ENCODE data around the gene SMIM26.

SMIM26 gene

DNA sequence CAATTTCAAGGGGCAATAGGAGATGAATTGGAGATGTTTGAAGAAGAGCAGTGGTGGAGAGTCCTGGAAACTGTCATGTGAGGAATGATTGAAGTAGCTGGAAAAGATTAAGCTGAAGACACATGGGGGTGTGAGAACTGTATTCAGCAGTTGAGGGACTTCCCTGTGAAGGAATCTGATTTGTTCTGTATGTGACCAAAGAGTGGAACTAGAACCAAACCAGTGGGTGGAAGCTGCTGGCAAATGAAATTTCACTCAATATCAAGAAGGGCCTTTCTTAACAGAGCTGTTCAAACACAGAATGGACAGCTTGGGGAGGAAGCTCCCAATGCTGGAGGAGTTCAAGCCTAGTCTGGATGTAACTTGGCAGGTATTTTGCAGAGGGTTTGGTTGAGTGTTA is 38.2 kb upstream of the SMIM26 start:
- no peaks in the 10 kb centered on the region for H3K9me3 ChIP-seq
- no peaks in the 10 kb centered on the region for H3K4me1 ChIP-seq
- DNase-seq = no peak
- peaks cover 84% of the 10 kb centered on the region for H3K36me3 ChIP-seq
- TF ChIP-seq, protein P1, sequence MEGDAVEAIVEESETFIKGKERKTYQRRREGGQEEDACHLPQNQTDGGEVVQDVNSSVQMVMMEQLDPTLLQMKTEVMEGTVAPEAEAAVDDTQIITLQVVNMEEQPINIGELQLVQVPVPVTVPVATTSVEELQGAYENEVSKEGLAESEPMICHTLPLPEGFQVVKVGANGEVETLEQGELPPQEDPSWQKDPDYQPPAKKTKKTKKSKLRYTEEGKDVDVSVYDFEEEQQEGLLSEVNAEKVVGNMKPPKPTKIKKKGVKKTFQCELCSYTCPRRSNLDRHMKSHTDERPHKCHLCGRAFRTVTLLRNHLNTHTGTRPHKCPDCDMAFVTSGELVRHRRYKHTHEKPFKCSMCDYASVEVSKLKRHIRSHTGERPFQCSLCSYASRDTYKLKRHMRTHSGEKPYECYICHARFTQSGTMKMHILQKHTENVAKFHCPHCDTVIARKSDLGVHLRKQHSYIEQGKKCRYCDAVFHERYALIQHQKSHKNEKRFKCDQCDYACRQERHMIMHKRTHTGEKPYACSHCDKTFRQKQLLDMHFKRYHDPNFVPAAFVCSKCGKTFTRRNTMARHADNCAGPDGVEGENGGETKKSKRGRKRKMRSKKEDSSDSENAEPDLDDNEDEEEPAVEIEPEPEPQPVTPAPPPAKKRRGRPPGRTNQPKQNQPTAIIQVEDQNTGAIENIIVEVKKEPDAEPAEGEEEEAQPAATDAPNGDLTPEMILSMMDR (IDR thresholded peaks at IDR 0.05; ENCODE audit: low read depth, low read length) = no peak
- H3K27me3 ChIP-seq = no peaks in the 10 kb centered on the region
- H3K4me3 ChIP-seq (ENCODE audit: low read depth, low read length) = no peak overlapping the region

DNA sequence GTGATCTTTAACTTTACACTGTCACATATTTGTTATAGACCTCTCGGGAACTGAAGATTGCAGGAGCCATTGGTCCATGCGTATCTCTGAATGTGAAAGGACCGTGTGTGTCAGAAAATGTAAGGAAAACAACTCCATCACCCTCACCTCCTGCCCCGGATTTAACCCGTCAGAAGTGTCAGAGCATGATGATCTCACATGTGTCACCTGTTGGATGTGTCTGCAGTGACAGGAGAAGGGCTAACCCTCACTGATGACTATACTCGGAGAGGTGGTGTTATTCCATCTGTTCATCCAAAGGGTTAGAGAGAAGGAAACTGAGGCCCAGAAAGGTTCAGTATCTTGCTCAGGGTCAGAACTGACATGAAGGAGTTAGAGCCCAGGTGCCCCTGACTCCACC is 34.6 kb upstream of the SMIM26 start:
- Histone ChIP-seq H3K4me3 (ENCODE audit: low read depth, low read length) (no peak overlapping the region), H3K27me3 (no peaks in the 10 kb centered on the region), H3K36me3 (peaks cover 61% of the 10 kb centered on the region), H3K4me1 (no peaks in the 10 kb centered on the region), H3K9me3 (no peaks in the 10 kb centered on the region)
- TF ChIP-seq, protein P1 (IDR thresholded peaks at IDR 0.05; ENCODE audit: low read depth, low read length) = no peak
- no peak for DNase-seq

DNA sequence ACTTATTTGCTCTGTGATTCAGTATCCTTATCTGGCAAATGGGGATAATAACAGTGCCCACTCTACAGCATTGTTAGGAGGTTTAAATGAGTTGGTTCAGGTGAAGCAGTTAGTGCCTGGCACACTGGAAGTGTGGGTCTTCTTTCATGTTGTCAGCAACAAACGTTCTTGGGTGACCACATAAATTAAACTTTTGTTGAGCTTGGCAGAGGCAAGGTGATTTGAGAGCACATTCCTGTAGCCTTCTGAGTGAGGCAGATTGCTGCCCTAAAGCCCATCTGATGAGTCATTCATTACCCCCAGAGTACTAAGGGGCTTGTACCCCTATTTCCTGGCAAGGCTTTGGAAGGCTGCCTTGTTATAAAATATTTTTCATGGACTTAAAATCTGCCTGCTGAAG is 33.7 kb upstream of the SMIM26 start:
- no peak for DNase-seq
- TF ChIP-seq, protein P1 (IDR thresholded peaks at IDR 0.05; ENCODE audit: low read depth, low read length) = no peak
- no peaks in the 10 kb centered on the region for H3K9me3 ChIP-seq
- peaks cover 54% of the 10 kb centered on the region for H3K36me3 ChIP-seq
- no peaks in the 10 kb centered on the region for H3K27me3 ChIP-seq
- H3K4me3 ChIP-seq (ENCODE audit: low read depth, low read length) = no peak overlapping the region
- no peaks in the 10 kb centered on the region for H3K4me1 ChIP-seq

DNA sequence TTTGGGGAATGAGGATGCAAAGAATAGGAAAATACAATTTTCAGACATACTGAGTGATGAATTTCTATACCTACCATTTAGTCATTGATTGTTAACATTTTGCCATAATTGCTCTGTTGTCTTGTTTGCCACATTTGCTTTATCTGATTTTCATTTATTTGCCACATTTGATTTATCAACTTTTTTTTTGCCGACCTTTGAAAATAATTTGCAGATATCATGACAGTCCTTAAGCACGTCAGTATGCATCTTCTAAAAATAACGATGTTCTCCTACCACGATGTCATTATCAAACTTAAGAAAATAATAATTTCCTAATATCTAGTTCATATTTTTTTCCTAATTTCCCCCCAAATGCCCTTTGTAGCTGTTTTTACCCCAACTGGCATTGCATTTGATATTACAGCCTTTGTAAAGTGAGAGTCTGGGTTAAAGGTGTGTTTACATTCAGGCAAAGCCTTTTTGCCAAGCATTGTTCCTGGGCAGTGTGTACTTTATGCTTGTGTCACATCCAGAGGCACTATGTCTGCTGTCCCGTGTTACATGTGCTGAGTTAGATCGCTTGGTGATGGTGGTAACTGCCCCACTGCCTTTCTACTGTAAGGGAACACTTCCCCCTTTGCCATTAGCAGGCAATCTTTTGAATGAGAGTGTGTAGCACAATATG is 33.1 kb upstream of the SMIM26 start:
- H3K36me3 ChIP-seq = peaks cover 48% of the 10 kb centered on the region
- no peaks in the 10 kb centered on the region for H3K27me3 ChIP-seq
- H3K4me1 ChIP-seq = no peaks in the 10 kb centered on the region
- TF ChIP-seq, protein P1 (IDR thresholded peaks at IDR 0.05; ENCODE audit: low read depth, low read length) = no peak
- no peak overlapping the region for H3K4me3 ChIP-seq (ENCODE audit: low read depth, low read length)
- no peaks in the 10 kb centered on the region for H3K9me3 ChIP-seq
- DNase-seq = no peak

DNA sequence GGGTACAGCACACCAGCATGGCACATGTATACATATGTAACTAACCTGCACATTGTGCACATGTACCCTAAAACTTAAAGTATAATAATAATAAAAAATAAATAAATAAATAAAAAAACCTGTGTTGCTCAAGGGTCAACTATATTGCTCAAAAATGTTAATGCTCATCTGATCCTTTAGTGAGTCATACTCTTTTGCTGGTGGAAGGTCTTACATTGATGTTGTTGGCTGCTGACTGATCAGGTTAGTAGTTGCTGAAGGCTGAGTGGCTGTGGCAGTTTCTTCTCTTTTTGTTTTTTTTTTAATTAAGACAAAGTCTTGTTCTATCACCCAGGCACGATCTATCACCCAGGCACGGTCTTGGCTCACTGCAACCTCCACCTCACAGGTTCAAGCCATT is 29.6 kb upstream of the SMIM26 start:
- TF ChIP-seq, protein P1 (IDR thresholded peaks at IDR 0.05; ENCODE audit: low read depth, low read length) = no peak
- no peak for DNase-seq
- Histone ChIP-seq H3K4me3 (ENCODE audit: low read depth, low read length) (no peak overlapping the region), H3K4me1 (no peaks in the 10 kb centered on the region), H3K27me3 (no peaks in the 10 kb centered on the region), H3K36me3 (peaks cover 24% of the 10 kb centered on the region), H3K9me3 (no peaks in the 10 kb centered on the region)

DNA sequence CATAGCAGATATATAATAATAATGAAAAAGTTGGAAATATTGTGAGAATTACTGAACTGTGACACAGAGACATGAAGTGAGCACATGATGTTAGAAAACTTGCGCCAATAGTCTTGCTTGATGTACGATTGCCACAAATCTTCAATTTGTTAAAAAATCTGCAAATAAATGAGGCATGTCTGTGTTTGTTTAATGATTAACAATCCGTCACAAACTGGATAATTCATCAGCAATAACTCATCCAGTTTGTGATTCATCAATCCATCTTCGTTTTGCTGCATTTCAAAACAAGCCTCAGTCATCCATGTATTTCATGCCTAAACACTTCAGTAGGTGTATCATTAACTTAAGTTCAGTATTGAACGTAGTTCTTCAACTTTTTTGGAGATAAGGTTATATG is 25.5 kb upstream of the SMIM26 start:
- Histone ChIP-seq H3K4me3 (ENCODE audit: low read depth, low read length) (no peak overlapping the region), H3K27me3 (no peaks in the 10 kb centered on the region), H3K4me1 (no peaks in the 10 kb centered on the region), H3K36me3 (peaks cover 15% of the 10 kb centered on the region), H3K9me3 (no peaks in the 10 kb centered on the region)
- DNase-seq = no peak
- TF ChIP-seq, protein P1 (IDR thresholded peaks at IDR 0.05; ENCODE audit: low read depth, low read length) = no peak

Data from BE2C (cell line).